Measurements from ENCODE around the gene RYR1. TPM values are rescaled to one million over a fixed set of nuclear protein-coding genes. Genes with fewer than 3 reads are reported as not detected.
"Not testable (repeated sequence)": the region's sequence is repeated elsewhere in the genome, so short reads cannot be mapped to it uniquely, and the experiment has no call there.

RYR1 gene
- total and polyA plus RNA-seq, 2 donors (not counting 1 experiment from before 2014, with no cell fraction given), result 0.43 to 3.8 TPM

DNA sequence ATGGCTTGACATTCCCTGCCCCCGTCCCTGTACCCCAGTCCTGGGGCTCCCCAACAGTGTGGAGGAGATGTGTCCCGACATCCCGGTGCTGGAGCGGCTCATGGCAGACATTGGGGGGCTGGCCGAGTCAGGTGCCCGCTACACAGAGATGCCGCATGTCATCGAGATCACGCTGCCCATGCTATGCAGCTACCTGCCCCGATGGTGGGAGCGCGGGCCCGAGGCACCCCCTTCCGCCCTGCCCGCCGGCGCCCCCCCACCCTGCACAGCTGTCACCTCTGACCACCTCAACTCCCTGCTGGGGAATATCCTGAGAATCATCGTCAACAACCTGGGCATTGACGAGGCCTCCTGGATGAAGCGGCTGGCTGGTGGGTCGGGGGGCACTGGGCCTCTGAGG is 83.8 kb downstream of the RYR1 start:
- Histone ChIP-seq H3K36me3 (replicated peaks in 1 of 2; ENCODE audit: control extremely low read depth in 1 of 2, control insufficient read depth in 1 of 2, extremely low read depth in 1 of 2, insufficient read depth in 2 of 2, low read length in 1 of 2) (no peaks in the 10 kb centered on the region), H3K4me3 (ENCODE audit: control extremely low read depth in 1 of 5, extremely low read depth in 1 of 5, insufficient read depth in 1 of 5, low read depth in 2 of 5, low read length in 4 of 5) (no peak overlapping the region), H3K79me2 (ENCODE audit: control insufficient read depth, insufficient read depth, low read length) (no peaks in the 10 kb centered on the region), H3K27me3 (replicated peaks in 1 of 4; ENCODE audit: control extremely low read depth in 1 of 4, control insufficient read depth in 3 of 4, insufficient read depth in 4 of 4, low read length in 3 of 4) (peaks cover 0 to 3% (median 0%) of the 10 kb centered on the region in 4 experiments), H3K9ac (ENCODE audit: low read length) (no peak overlapping the region), H3K9me3 (ENCODE audit: control extremely low read depth in 1 of 3, control insufficient read depth in 2 of 3, insufficient read depth in 1 of 3, low read length in 2 of 3) (no peaks in the 10 kb centered on the region), H3K27ac (ENCODE audit: low read length in 2 of 2) (no peak overlapping the region), H4K20me1 (ENCODE audit: control insufficient read depth, insufficient read depth, low read length, poor library complexity, severe bottlenecking) (no peaks in the 10 kb centered on the region), H2AFZ (ENCODE audit: insufficient read depth, low read depth, low read length, poor library complexity, severe bottlenecking) (no peak overlapping the region), H3K4me2 (replicated peaks; ENCODE audit: low read depth, low read length, poor library complexity, severe bottlenecking) (no peak overlapping the region), H3K4me1 (ENCODE audit: control insufficient read depth in 2 of 2, insufficient read depth in 2 of 2, low read length in 2 of 2) (peaks cover 4 to 7% of the 10 kb centered on the region in 2 donors)
- ChIA-PET POLR2A (no interaction called here), CTCF (interaction anchor here (1.0 to 1.2 kb wide), 2 partner anchors 82 to 121 kb away, joined by 3 read pairs; no protein-coding TSS in a partner anchor)
- 91% methylated on average over 20 of the region's 21 CpGs for WGBS (ENCODE audit: insufficient coverage)
- DNase-seq (no peak), ATAC-seq (ENCODE audit: low read depth) (no peak)
- Mint-ChIP-seq H3K27me3 (no peaks in the 10 kb centered on the region), H3K4me1 (peaks cover 6% of the 10 kb centered on the region), H3K4me3 (no peak overlapping the region), H3K9me3 (ENCODE audit: insufficient read depth) (no peaks in the 10 kb centered on the region), H3K27ac (no peak overlapping the region)
- intact Hi-C loops (cut with micrococcal nuclease), result no loop called here
- no peak for TF ChIP-seq EZH2 (IDR thresholded peaks at IDR 0.05; ENCODE audit: borderline replicate concordance, insufficient read depth, low read depth, low read length, poor library complexity, severe bottlenecking)
- TF ChIP-seq, protein P1, sequence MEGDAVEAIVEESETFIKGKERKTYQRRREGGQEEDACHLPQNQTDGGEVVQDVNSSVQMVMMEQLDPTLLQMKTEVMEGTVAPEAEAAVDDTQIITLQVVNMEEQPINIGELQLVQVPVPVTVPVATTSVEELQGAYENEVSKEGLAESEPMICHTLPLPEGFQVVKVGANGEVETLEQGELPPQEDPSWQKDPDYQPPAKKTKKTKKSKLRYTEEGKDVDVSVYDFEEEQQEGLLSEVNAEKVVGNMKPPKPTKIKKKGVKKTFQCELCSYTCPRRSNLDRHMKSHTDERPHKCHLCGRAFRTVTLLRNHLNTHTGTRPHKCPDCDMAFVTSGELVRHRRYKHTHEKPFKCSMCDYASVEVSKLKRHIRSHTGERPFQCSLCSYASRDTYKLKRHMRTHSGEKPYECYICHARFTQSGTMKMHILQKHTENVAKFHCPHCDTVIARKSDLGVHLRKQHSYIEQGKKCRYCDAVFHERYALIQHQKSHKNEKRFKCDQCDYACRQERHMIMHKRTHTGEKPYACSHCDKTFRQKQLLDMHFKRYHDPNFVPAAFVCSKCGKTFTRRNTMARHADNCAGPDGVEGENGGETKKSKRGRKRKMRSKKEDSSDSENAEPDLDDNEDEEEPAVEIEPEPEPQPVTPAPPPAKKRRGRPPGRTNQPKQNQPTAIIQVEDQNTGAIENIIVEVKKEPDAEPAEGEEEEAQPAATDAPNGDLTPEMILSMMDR (IDR thresholded peaks at IDR 0.05), result no peak

DNA sequence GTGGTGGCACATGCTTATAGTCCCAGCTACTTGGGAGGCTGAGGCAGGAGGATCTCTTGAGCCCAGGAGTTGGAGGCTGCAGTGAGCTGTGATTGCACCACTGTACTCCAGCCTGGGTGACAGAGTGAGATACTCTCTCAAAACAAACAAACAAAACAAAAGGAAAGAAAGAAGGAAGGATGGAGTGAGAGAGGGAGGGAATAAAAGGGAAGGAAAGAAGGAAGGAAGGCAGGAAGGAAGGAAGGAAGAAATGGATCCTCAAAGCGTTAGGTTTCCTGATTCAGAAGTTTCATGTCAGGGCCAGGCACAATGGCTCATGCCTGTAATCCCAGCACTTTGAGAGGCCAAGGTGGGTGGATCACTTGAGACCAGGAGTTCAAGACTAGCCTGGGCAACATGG is 84.5 kb downstream of the RYR1 start:
- H3K9me3 Mint-ChIP-seq (ENCODE audit: insufficient read depth); H3K9me3 ChIP-seq (ENCODE audit: control extremely low read depth in 1 of 3, control insufficient read depth in 2 of 3, insufficient read depth in 1 of 3, low read length in 2 of 3); DNase-seq; H3K27me3 Mint-ChIP-seq; H3K36me3 ChIP-seq (replicated peaks in 1 of 2; ENCODE audit: control extremely low read depth in 1 of 2, control insufficient read depth in 1 of 2, extremely low read depth in 1 of 2, insufficient read depth in 2 of 2, low read length in 1 of 2); H4K20me1 ChIP-seq (ENCODE audit: control insufficient read depth, insufficient read depth, low read length, poor library complexity, severe bottlenecking); H3K79me2 ChIP-seq (ENCODE audit: control insufficient read depth, insufficient read depth, low read length); H3K9ac ChIP-seq (ENCODE audit: low read length); H3K27me3 ChIP-seq (replicated peaks in 1 of 4; ENCODE audit: control extremely low read depth in 1 of 4, control insufficient read depth in 3 of 4, insufficient read depth in 4 of 4, low read length in 3 of 4); H3K27ac Mint-ChIP-seq; H3K4me1 ChIP-seq (ENCODE audit: control insufficient read depth in 2 of 2, insufficient read depth in 2 of 2, low read length in 2 of 2); POLR2A ChIA-PET; H3K27ac ChIP-seq (ENCODE audit: low read length in 2 of 2); H3K4me2 ChIP-seq (replicated peaks; ENCODE audit: low read depth, low read length, poor library complexity, severe bottlenecking); ATAC-seq (ENCODE audit: low read depth); H3K4me3 Mint-ChIP-seq; H3K4me1 Mint-ChIP-seq; H3K4me3 ChIP-seq (ENCODE audit: control extremely low read depth in 1 of 5, extremely low read depth in 1 of 5, insufficient read depth in 1 of 5, low read depth in 2 of 5, low read length in 4 of 5); intact Hi-C loops (cut with micrococcal nuclease); H2AFZ ChIP-seq (ENCODE audit: insufficient read depth, low read depth, low read length, poor library complexity, severe bottlenecking): not testable (repeated sequence)
- CTCF ChIA-PET, result interaction anchor here (1.0 kb wide), 1 partner anchor 120 kb away, joined by 3 read pairs; no protein-coding TSS in a partner anchor
- WGBS (ENCODE audit: insufficient coverage), result 50% methylated on average over 1 of the region's 1 CpG

Data from B cell (primary cell).